Keratinocyte (primary cell): Measurements from ENCODE around the gene KLLN.
"Not testable (repeated sequence)": the region's sequence is repeated elsewhere in the genome, so short reads cannot be mapped to it uniquely, and the experiment has no call there.

Source experiments
- CTCF ChIP-seq, 3 experiments: IDR thresholded peaks in 1 of 3; conservative IDR thresholded peaks in 1 of 3; optimal IDR thresholded peaks in 1 of 3; 2 replicates in 2 of 3; 3 replicates in 1 of 3; pipeline versions ENCODE3 to v1.5.1; 2011; ENCODE audit warnings: low read length in 3 of 3, mild to moderate bottlenecking in 3 of 3, moderate library complexity in 2 of 3, control low read depth in 1 of 3, inconsistent platforms in 1 of 3; ENCODE audit not compliant: insufficient read depth in 2 of 3; ENCODE audit errors: extremely low read depth in 1 of 3
- EZH2 ChIP-seq: IDR thresholded peaks from one replicate; pipeline ENCODE4 v1.6.1; 2012; ENCODE audit warnings: inconsistent platforms, mild to moderate bottlenecking, low read length, moderate library complexity

DNA sequence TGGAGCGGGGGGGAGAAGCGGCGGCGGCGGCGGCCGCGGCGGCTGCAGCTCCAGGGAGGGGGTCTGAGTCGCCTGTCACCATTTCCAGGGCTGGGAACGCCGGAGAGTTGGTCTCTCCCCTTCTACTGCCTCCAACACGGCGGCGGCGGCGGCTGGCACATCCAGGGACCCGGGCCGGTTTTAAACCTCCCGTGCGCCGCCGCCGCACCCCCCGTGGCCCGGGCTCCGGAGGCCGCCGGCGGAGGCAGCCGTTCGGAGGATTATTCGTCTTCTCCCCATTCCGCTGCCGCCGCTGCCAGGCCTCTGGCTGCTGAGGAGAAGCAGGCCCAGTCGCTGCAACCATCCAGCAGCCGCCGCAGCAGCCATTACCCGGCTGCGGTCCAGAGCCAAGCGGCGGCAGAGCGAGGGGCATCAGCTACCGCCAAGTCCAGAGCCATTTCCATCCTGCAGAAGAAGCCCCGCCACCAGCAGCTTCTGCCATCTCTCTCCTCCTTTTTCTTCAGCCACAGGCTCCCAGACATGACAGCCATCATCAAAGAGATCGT is 690 bp upstream of the KLLN start:
- not testable (repeated sequence) for TF ChIP-seq CTCF (optimal IDR thresholded peaks at IDR 0.05 in 1 of 3, IDR thresholded peaks at IDR 0.05 in 1 of 3, conservative IDR thresholded peaks at IDR 0.05 in 1 of 3; ENCODE audit: extremely low read depth in 1 of 3, insufficient read depth in 2 of 3, low read length in 3 of 3); EZH2
